Thyroid gland (tissue), 4 donors: Measurements from ENCODE around the gene CAPN1.

Experiments used
- POLR2A ChIP-seq, 2 donors: fragments of 450-650 bp; IDR thresholded peaks; one replicate each; pipeline ENCODE4 v1.6.1; 2017; ENCODE audit warnings: antibody characterized with exemption in 2 of 2, mild to moderate bottlenecking in 2 of 2, moderate library complexity in 1 of 2
- TF ChIP-seq, protein P1 (sequence below), 6 experiments: fragments of 200-600 bp in 3 of 6; fragments of 450-650 bp in 3 of 6; sonication (generic) in 3 of 6; IDR thresholded peaks; one replicate each; pipeline ENCODE4 v1.5.1; 2016 to 2019; ENCODE audit warnings: antibody characterized with exemption in 6 of 6, mild to moderate bottlenecking in 2 of 6, inconsistent platforms in 1 of 6, moderate library complexity in 1 of 6

DNA sequence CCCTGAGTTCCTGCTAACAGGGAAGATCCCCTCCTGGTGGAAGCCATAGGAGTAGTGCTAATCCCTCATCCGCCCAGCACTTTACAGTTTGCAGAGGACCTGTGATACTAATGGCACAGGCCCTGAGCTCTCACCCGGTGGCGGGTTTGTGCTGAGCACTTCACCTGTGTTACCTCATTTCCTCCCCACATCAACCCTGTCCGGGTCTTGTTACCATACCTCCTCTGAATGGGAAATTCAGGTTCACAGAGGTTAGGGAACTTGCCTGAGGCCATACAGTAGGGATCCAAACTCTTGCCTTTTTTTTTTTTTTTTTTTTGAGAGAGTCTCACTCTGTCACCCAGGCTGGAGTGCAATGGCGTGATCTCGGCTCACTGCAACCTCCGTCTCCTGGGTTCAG, 25.2 kb downstream of the CAPN1 start:
- TF ChIP-seq, protein P1, sequence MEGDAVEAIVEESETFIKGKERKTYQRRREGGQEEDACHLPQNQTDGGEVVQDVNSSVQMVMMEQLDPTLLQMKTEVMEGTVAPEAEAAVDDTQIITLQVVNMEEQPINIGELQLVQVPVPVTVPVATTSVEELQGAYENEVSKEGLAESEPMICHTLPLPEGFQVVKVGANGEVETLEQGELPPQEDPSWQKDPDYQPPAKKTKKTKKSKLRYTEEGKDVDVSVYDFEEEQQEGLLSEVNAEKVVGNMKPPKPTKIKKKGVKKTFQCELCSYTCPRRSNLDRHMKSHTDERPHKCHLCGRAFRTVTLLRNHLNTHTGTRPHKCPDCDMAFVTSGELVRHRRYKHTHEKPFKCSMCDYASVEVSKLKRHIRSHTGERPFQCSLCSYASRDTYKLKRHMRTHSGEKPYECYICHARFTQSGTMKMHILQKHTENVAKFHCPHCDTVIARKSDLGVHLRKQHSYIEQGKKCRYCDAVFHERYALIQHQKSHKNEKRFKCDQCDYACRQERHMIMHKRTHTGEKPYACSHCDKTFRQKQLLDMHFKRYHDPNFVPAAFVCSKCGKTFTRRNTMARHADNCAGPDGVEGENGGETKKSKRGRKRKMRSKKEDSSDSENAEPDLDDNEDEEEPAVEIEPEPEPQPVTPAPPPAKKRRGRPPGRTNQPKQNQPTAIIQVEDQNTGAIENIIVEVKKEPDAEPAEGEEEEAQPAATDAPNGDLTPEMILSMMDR (IDR thresholded peaks at IDR 0.05), result no peak
- no peak for TF ChIP-seq POLR2A (IDR thresholded peaks at IDR 0.05)
